Neural cell (in vitro differentiated cells): ENCODE data around the gene INPP5A. TPM values are rescaled to one million over a fixed set of nuclear protein-coding genes. Genes with fewer than 3 reads are reported as not detected.

Source experiments
- H2AFZ ChIP-seq: fragments of 200-600, 300-800 bp; sonication (generic), shearing (Covaris generic); 2 replicates; pipeline ENCODE4 v1.6.0; 2014; ENCODE audit warnings: low read depth, mild to moderate bottlenecking, antibody characterized with exemption, low read length, moderate library complexity
- H3F3A ChIP-seq: fragments of 200-600 bp; shearing (Covaris generic); 2 replicates; pipeline ENCODE4 v1.6.1; 2016; ENCODE audit warnings: mild to moderate bottlenecking, moderate library complexity, mixed read lengths, antibody characterized with exemption, low read length; ENCODE audit not compliant: insufficient read depth, poor library complexity, severe bottlenecking
- H3K27ac ChIP-seq: fragments of 200-600, 300-800 bp; sonication (generic), shearing (Covaris generic); 2 replicates; pipeline ENCODE4 v1.5.1; 2014; ENCODE audit warnings: mild to moderate bottlenecking, low read length, moderate library complexity
- H3K27me3 ChIP-seq: fragments of 300-800, 200-600 bp; sonication (generic), shearing (Covaris generic); 2 replicates; pipeline ENCODE4 v1.6.0; 2014; ENCODE audit warnings: mild to moderate bottlenecking, low read depth, low read length, moderate library complexity; ENCODE audit not compliant: insufficient read depth
- H3K36me3 ChIP-seq: fragments of 300-800, 200-600 bp; sonication (generic), shearing (Covaris generic); 2 replicates; pipeline ENCODE4 v1.5.1; 2014; ENCODE audit warnings: mild to moderate bottlenecking, antibody characterized with exemption, low read length, moderate library complexity; ENCODE audit not compliant: insufficient read depth
- H3K4me2 ChIP-seq: fragments of 300-800, 200-600 bp; sonication (generic), shearing (Covaris generic); 2 replicates; pipeline ENCODE4 v1.6.0; 2014; ENCODE audit warnings: mild to moderate bottlenecking, low read length
- H3K4me3 ChIP-seq: fragments of 300-800, 200-600 bp; sonication (generic), shearing (Covaris generic); 2 replicates; pipeline ENCODE4 v1.5.1; 2014; ENCODE audit warnings: mild to moderate bottlenecking, low read length, moderate library complexity
- H3K79me2 ChIP-seq: fragments of 200-600 bp; shearing (Covaris generic); replicated peaks from 2 replicates; pipeline ENCODE4 v1.6.0; 2014; ENCODE audit warnings: mild to moderate bottlenecking, low read length, moderate library complexity; ENCODE audit not compliant: insufficient read depth
- H3K9ac ChIP-seq: fragments of 300-800, 200-600 bp; sonication (generic), shearing (Covaris generic); 2 replicates; pipeline ENCODE4 v1.6.1; 2016; ENCODE audit warnings: mild to moderate bottlenecking, low read length, mixed read lengths
- H3K9me2 ChIP-seq: fragments of 200-600 bp; shearing (Covaris generic); 2 replicates; pipeline ENCODE4 v1.6.1; 2016; ENCODE audit warnings: mild to moderate bottlenecking, low read length, mixed read lengths; ENCODE audit not compliant: insufficient read depth
- H3K9me3 ChIP-seq: fragments of 200-600, 300-800 bp; sonication (generic), shearing (Covaris generic); 2 replicates; pipeline ENCODE4 v1.6.1; 2016; ENCODE audit warnings: mild to moderate bottlenecking, mixed run types, low read length, moderate library complexity, mixed read lengths
- H4K20me1 ChIP-seq: fragments of 200-600 bp; shearing (Covaris generic); 2 replicates; pipeline ENCODE4 v1.6.1; 2016; ENCODE audit warnings: mild to moderate bottlenecking, mixed run types; ENCODE audit not compliant: insufficient read depth
- CTCF ChIP-seq: fragments of 450-650 bp; IDR thresholded peaks from 2 replicates; pipeline ENCODE4 v1.5.1; 2014; ENCODE audit warnings: antibody characterized with exemption, mild to moderate bottlenecking, moderate library complexity; ENCODE audit not compliant: poor library complexity, severe bottlenecking
- EP300 ChIP-seq: fragments of 450-650 bp; conservative IDR thresholded peaks from 2 replicates; pipeline ENCODE4 v1.6.1; 2014; ENCODE audit warnings: antibody characterized with exemption, mild to moderate bottlenecking, moderate library complexity; ENCODE audit not compliant: poor library complexity, severe bottlenecking
- EZH2 ChIP-seq: fragments of 200-600, 300-800 bp; shearing (Covaris generic), sonication (generic); IDR thresholded peaks from 2 replicates; pipeline ENCODE4 v1.6.1; 2014; ENCODE audit warnings: antibody characterized with exemption, low read length, borderline replicate concordance, mild to moderate bottlenecking; ENCODE audit not compliant: insufficient read depth, poor library complexity, severe bottlenecking
- MXI1 ChIP-seq: fragments of 450-650 bp; conservative IDR thresholded peaks from 2 replicates; pipeline ENCODE4 v1.6.1; 2014; ENCODE audit warnings: antibody characterized with exemption, mild to moderate bottlenecking; ENCODE audit not compliant: poor library complexity, severe bottlenecking
- POLR2AphosphoS5 ChIP-seq: IDR thresholded peaks from 2 replicates; pipeline ENCODE4 v1.6.1; 2012
- RAD21 ChIP-seq: fragments of 450-650 bp; conservative IDR thresholded peaks from 2 replicates; pipeline ENCODE4 v1.6.1; 2014; ENCODE audit warnings: antibody characterized with exemption, mild to moderate bottlenecking, moderate library complexity
- SMC3 ChIP-seq: fragments of 450-650 bp; conservative IDR thresholded peaks from 2 replicates; pipeline ENCODE4 v1.6.1; 2014; ENCODE audit warnings: antibody characterized with exemption, mild to moderate bottlenecking, moderate library complexity; ENCODE audit not compliant: poor library complexity
- TAF1 ChIP-seq: IDR thresholded peaks from 2 replicates; pipeline ENCODE4 v1.6.1; 2012; ENCODE audit warnings: low read depth
- polyA plus RNA-seq: library from polyadenylated mRNA; depleted of rRNA; stranded (reverse); fragments of >200 nt; gene quantifications from 2 replicates; pipeline ENCODE4 v1.2.3, GENCODE V29; 2014
- TF ChIP-seq, protein P1 (sequence below): IDR thresholded peaks from 2 replicates; pipeline ENCODE4 v1.6.1; 2012; ENCODE audit warnings: borderline replicate concordance

INPP5A gene
- polyA plus RNA-seq, 1 donor from 2014 or later = 48.8 TPM

GRCh38 chr10:132570771-132571649, 33.4 kb downstream of the INPP5A start:
- no peaks in the 10 kb centered on the region for H4K20me1 ChIP-seq
- H3K9me3 ChIP-seq = no peaks in the 10 kb centered on the region
- H3K9ac ChIP-seq = no peak overlapping the region
- H3K4me2 ChIP-seq = no peak overlapping the region
- no peak overlapping the region for H3K4me3 ChIP-seq
- no peak overlapping the region for H2AFZ ChIP-seq
- no peaks in the 10 kb centered on the region for H3K27me3 ChIP-seq
- no peaks in the 10 kb centered on the region for H3K36me3 ChIP-seq
- no peak for TF ChIP-seq RAD21
- TF ChIP-seq EZH2 = no peak
- TF ChIP-seq SMC3 = no peak
- TF ChIP-seq CTCF = no peak
- TF ChIP-seq POLR2AphosphoS5 = no peak
- TF ChIP-seq TAF1 = no peak
- TF ChIP-seq EP300 = no peak
- TF ChIP-seq, protein P1, sequence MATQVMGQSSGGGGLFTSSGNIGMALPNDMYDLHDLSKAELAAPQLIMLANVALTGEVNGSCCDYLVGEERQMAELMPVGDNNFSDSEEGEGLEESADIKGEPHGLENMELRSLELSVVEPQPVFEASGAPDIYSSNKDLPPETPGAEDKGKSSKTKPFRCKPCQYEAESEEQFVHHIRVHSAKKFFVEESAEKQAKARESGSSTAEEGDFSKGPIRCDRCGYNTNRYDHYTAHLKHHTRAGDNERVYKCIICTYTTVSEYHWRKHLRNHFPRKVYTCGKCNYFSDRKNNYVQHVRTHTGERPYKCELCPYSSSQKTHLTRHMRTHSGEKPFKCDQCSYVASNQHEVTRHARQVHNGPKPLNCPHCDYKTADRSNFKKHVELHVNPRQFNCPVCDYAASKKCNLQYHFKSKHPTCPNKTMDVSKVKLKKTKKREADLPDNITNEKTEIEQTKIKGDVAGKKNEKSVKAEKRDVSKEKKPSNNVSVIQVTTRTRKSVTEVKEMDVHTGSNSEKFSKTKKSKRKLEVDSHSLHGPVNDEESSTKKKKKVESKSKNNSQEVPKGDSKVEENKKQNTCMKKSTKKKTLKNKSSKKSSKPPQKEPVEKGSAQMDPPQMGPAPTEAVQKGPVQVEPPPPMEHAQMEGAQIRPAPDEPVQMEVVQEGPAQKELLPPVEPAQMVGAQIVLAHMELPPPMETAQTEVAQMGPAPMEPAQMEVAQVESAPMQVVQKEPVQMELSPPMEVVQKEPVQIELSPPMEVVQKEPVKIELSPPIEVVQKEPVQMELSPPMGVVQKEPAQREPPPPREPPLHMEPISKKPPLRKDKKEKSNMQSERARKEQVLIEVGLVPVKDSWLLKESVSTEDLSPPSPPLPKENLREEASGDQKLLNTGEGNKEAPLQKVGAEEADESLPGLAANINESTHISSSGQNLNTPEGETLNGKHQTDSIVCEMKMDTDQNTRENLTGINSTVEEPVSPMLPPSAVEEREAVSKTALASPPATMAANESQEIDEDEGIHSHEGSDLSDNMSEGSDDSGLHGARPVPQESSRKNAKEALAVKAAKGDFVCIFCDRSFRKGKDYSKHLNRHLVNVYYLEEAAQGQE = no peak
- TF ChIP-seq MXI1 = no peak
- H3K79me2 ChIP-seq = no peaks in the 10 kb centered on the region
- no peaks in the 10 kb centered on the region for H3K9me2 ChIP-seq
- H3K27ac ChIP-seq = no peak overlapping the region
- no peaks in the 10 kb centered on the region for H3F3A ChIP-seq

DNA sequence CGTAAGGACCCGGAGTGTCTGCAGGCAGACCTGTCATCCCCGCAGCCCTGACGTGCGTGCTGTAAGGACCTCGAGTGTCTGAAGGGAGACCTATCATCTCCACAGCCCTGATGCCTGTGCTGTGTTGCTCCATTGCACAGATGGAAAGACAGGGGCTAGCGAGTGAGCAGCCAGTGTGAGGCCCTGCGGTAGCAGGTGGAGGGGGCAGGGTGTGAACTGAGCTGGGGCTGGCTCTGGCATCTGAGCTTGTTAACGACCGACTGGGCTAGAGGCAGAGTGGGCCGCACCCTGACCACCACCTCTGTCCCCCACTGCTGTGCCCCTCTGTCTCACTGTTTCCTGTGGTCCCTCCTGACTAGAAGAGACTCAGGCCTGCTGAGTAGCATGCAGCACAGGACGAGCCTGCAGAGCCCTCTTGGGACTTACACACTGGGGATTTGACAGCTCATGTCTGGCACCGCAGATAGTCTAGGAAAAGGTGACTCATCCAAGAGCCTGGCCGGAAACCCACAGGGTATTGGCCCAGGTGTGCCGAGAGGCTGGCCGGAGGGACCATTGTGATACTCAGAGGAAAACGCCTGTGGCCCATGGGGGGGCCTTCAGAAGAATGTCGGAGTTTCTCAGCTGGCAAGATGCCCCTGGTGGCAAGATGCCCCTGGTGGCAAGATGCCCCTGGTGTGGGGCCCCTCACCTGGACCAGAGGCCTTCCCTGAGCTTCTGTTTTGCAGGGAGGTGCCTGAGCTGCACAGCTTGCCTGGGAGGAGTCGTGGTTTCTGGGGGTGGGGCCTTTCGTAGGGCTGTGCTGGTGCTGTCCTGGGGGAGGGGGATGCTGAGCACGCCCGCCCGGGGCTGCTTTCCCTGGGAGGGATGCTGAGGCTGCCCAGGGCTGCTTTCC, 34.3 kb downstream of the INPP5A start:
- H3K27me3 ChIP-seq = no peaks in the 10 kb centered on the region
- H3K4me3 ChIP-seq = no peak overlapping the region
- H4K20me1 ChIP-seq = no peaks in the 10 kb centered on the region
- H3K27ac ChIP-seq = no peak overlapping the region
- H3K79me2 ChIP-seq = no peaks in the 10 kb centered on the region
- no peak overlapping the region for H3K9ac ChIP-seq
- no peaks in the 10 kb centered on the region for H3K9me2 ChIP-seq
- H3K36me3 ChIP-seq = no peaks in the 10 kb centered on the region
- no peaks in the 10 kb centered on the region for H3F3A ChIP-seq
- TF ChIP-seq MXI1 (no peak), POLR2AphosphoS5 (no peak), SMC3 (no peak), CTCF (no peak), TAF1 (no peak), EZH2 (no peak), RAD21 (no peak), EP300 (no peak)
- TF ChIP-seq, protein P1 = no peak
- H3K4me2 ChIP-seq = no peak overlapping the region
- H2AFZ ChIP-seq = no peak overlapping the region
- no peaks in the 10 kb centered on the region for H3K9me3 ChIP-seq
